HCT116 (cell line): ENCODE results near the gene MEGF6.

Experiments used
- ATF3 ChIP-seq: IDR thresholded peaks from 2 replicates; pipeline ENCODE4 v1.6.1; 2012
- CTCF ChIP-seq, 3 experiments: fragments of 200-600 bp in 1 of 3; sonication (generic) in 1 of 3; IDR thresholded peaks in 2 of 3; conservative IDR thresholded peaks in 1 of 3; 2 replicates each; pipeline ENCODE4 v1.5.1; 2012 to 2017; ENCODE audit warnings: low read depth in 2 of 3, low read length in 2 of 3, antibody characterized with exemption in 1 of 3, borderline replicate concordance in 1 of 3, control low read depth in 1 of 3, mild to moderate bottlenecking in 1 of 3, mixed read lengths in 1 of 3, mixed run types in 1 of 3, moderate library complexity in 1 of 3; ENCODE audit not compliant: insufficient read depth in 1 of 3
- EGR1 ChIP-seq: IDR thresholded peaks from 2 replicates; pipeline ENCODE4 v1.6.1; 2012; ENCODE audit warnings: low read depth
- EZH2 ChIP-seq: fragments of 200-600 bp; sonication (generic); IDR thresholded peaks from 2 replicates; pipeline ENCODE4 v1.6.1; 2017; ENCODE audit warnings: antibody characterized with exemption, mixed run types
- MAX ChIP-seq: IDR thresholded peaks from 2 replicates; pipeline ENCODE4 v1.6.1; 2012
- POLR2A ChIP-seq: IDR thresholded peaks from 2 replicates; pipeline ENCODE4 v1.7.0; 2011; ENCODE audit warnings: borderline replicate concordance; ENCODE audit not compliant: insufficient read depth, insufficient read length; ENCODE audit errors: extremely low read depth
- REST ChIP-seq: IDR thresholded peaks from 2 replicates; pipeline ENCODE4 v1.6.1; 2012; ENCODE audit warnings: low read depth

GRCh38 chr1:3519301-3519885 is 91.9 kb downstream of the MEGF6 start:
- TF ChIP-seq ATF3 (no peak), MAX (no peak), EGR1 (no peak), REST (no peak), CTCF (IDR thresholded peaks at IDR 0.05 in 2 of 3, conservative IDR thresholded peaks at IDR 0.05 in 1 of 3; ENCODE audit: borderline replicate concordance in 1 of 3, insufficient read depth in 1 of 3, low read depth in 2 of 3, low read length in 2 of 3) (no peak), EZH2 (no peak), POLR2A (no peak)
